Lung (tissue), 12 donors: Measurements from ENCODE around the gene GARNL3. TPM values are rescaled to one million over a fixed set of nuclear protein-coding genes. Genes with fewer than 3 reads are reported as not detected.

ENCODE experiments used
- ATAC-seq: fragments of 200-7000 bp; cut with Tn5 transposase; one replicate; pipeline ENCODE4 v1.9.1; 2020; ENCODE audit warnings: moderate number of reproducible peaks; ENCODE audit not compliant: insufficient read depth, low FRiP score
- DNase-seq, 3 donors: peaks; one replicate each; pipeline ENCODE4 v3.0.0-alpha.2; 2013 to 2017
- H3K27ac ChIP-seq, 2 donors: one replicate each; pipeline ENCODE4 v1.5.1; 2013; ENCODE audit warnings: mild to moderate bottlenecking in 2 of 2, moderate library complexity in 2 of 2, control low read depth in 1 of 2, inconsistent platforms in 1 of 2, low read depth in 1 of 2, low read length in 1 of 2
- H3K27me3 ChIP-seq, 3 donors: one replicate each; pipeline ENCODE4 v1.5.1; 2013; ENCODE audit warnings: low read length in 2 of 3; ENCODE audit not compliant: control insufficient read depth in 3 of 3, insufficient read depth in 3 of 3
- H3K36me3 ChIP-seq, 4 donors: one replicate each; pipeline ENCODE4 v1.5.1; 2013; ENCODE audit warnings: low read length in 4 of 4, mild to moderate bottlenecking in 1 of 4, moderate library complexity in 1 of 4; ENCODE audit not compliant: control insufficient read depth in 4 of 4, insufficient read depth in 4 of 4
- H3K4me1 ChIP-seq, 5 donors: one replicate each; pipeline ENCODE4 v1.5.1; 2013; ENCODE audit warnings: low read length in 5 of 5, mild to moderate bottlenecking in 2 of 5, moderate library complexity in 1 of 5; ENCODE audit not compliant: control insufficient read depth in 5 of 5, insufficient read depth in 5 of 5
- H3K4me3 ChIP-seq: one replicate; pipeline ENCODE4 v1.5.1; 2013; ENCODE audit warnings: mild to moderate bottlenecking, control low read depth, moderate library complexity
- H3K9ac ChIP-seq, 2 donors: one replicate each; pipeline ENCODE4 v1.5.1; 2013; ENCODE audit warnings: low read length in 2 of 2, control low read depth in 1 of 2; ENCODE audit not compliant: insufficient read depth in 1 of 2
- H3K9me3 ChIP-seq, 4 donors: one replicate each; pipeline ENCODE4 v1.5.1; 2013; ENCODE audit warnings: low read length in 3 of 4, mild to moderate bottlenecking in 1 of 4, moderate library complexity in 1 of 4; ENCODE audit not compliant: control insufficient read depth in 4 of 4, insufficient read depth in 3 of 4
- CTCF ChIP-seq: IDR thresholded peaks from 2 replicates; pipeline ENCODE4 v1.5.1; 2012; ENCODE audit warnings: mild to moderate bottlenecking; ENCODE audit errors: control extremely low read depth, extremely low read depth
- WGBS, 2 donors: extraction: QIAGEN DNeasy Blood & Tissue Kit; methylation state at CpG; one replicate each; pipeline ENCODE4 v1.1.7; 2013; 5-methylcytosine and 5-hydroxymethylcytosine counted together
- polyA plus RNA-seq, 2 donors: library from polyadenylated mRNA; stranded (reverse); fragments of 200-250 nt; gene quantifications; one replicate each; pipeline ENCODE4 v1.2.1, GENCODE V29; 2013
- total RNA-seq, 2 donors: library from RNA; depleted of rRNA in 1 of 2; stranded (reverse); fragments of >200 nt in 1 of 2; gene quantifications; one replicate each; pipeline ENCODE4 v1.2.1, GENCODE V29; 2014 to 2021
- donor health status: control.
- donor health status: control.
- donor health status: Bipolar disorder and iron deficiency.
- donor health status: healthy.
- donor health status: DM: yes; HTN: yes; CAD: no.

The GARNL3 gene
- total and polyA plus RNA-seq, 4 donors: 1.5 to 31.1 (median 4.4) TPM

GRCh38 chr9:127290561-127291065 lies 26.0 kb downstream of the GARNL3 start:
- WGBS, 2 donors: 88 to 92% methylated on average over 3 of the region's 3 CpGs
- TF ChIP-seq CTCF: no peak
- H3K27me3 ChIP-seq: no peaks in the 10 kb centered on the region
- H3K4me3 ChIP-seq: no peak overlapping the region
- H3K9ac ChIP-seq: no peak overlapping the region
- H3K27ac ChIP-seq: no peak overlapping the region
- DNase-seq (no peak), ATAC-seq (no peak)
- H3K9me3 ChIP-seq: peaks cover 0 to 2% (median 0%) of the 10 kb centered on the region in 4 donors
- H3K4me1 ChIP-seq: peaks cover 0 to 20% (median 5%) of the 10 kb centered on the region in 5 donors
- H3K36me3 ChIP-seq: no peaks in the 10 kb centered on the region

GRCh38 chr9:127291246-127291778 lies 26.7 kb downstream of the GARNL3 start:
- 88 to 92% methylated on average over 4 of the region's 4 CpGs for WGBS, 2 donors
- ATAC-seq (no peak), DNase-seq (no peak)
- H3K27me3 ChIP-seq: no peaks in the 10 kb centered on the region
- H3K27ac ChIP-seq: no peak overlapping the region
- H3K4me3 ChIP-seq: no peak overlapping the region
- peaks cover 0 to 16% (median 5%) of the 10 kb centered on the region in 5 donors for H3K4me1 ChIP-seq
- no peak overlapping the region for H3K9ac ChIP-seq
- no peaks in the 10 kb centered on the region for H3K36me3 ChIP-seq
- peaks cover 0 to 2% (median 0%) of the 10 kb centered on the region in 4 donors for H3K9me3 ChIP-seq
- TF ChIP-seq CTCF: no peak

GRCh38 chr9:127292415-127292814 lies 27.8 kb downstream of the GARNL3 start:
- H3K9me3 ChIP-seq: peaks cover 0 to 1% (median 0%) of the 10 kb centered on the region in 4 donors
- H3K36me3 ChIP-seq: no peaks in the 10 kb centered on the region
- no peak overlapping the region for H3K27ac ChIP-seq
- DNase-seq (no peak), ATAC-seq (no peak)
- WGBS, 2 donors: 98 to 99% methylated on average over 4 of the region's 4 CpGs
- H3K27me3 ChIP-seq: no peaks in the 10 kb centered on the region
- H3K9ac ChIP-seq: no peak overlapping the region
- no peak overlapping the region for H3K4me3 ChIP-seq
- H3K4me1 ChIP-seq: peaks cover 0 to 16% (median 5%) of the 10 kb centered on the region in 5 donors
- no peak for TF ChIP-seq CTCF

GRCh38 chr9:127293328-127293727 lies 28.8 kb downstream of the GARNL3 start:
- Histone ChIP-seq H3K4me3 (no peak overlapping the region), H3K27ac (no peak overlapping the region), H3K36me3 (no peaks in the 10 kb centered on the region), H3K9ac (no peak overlapping the region), H3K9me3 (no peaks in the 10 kb centered on the region), H3K4me1 (peaks cover 0 to 16% (median 5%) of the 10 kb centered on the region in 5 donors), H3K27me3 (no peaks in the 10 kb centered on the region)
- peak in 2 of 3 donors; percentile 40 to 53 for DNase-seq
- WGBS, 2 donors: 54 to 58% methylated on average over 5 of the region's 5 CpGs
- ATAC-seq: no peak
- TF ChIP-seq CTCF: no peak
